Endothelial cell (in vitro differentiated cells): ENCODE results near the gene FRAS1. TPM values are rescaled to one million over a fixed set of nuclear protein-coding genes. Genes with fewer than 3 reads are reported as not detected.

Experiments used
- DNase-seq: peaks from one replicate; pipeline ENCODE4 v3.0.0; 2021; ENCODE audit warnings: low spot score
- H3K27ac Mint-ChIP-seq: one replicate; pipeline ENCODE4 v1.8.0; 2021; ENCODE audit warnings: mixed read lengths, inconsistent platforms; ENCODE audit not compliant: unreplicated experiment
- H3K27me3 Mint-ChIP-seq: one replicate; pipeline ENCODE4 v1.8.0; 2021; ENCODE audit warnings: mild to moderate bottlenecking, moderate library complexity, mixed read lengths, inconsistent platforms; ENCODE audit not compliant: unreplicated experiment
- H3K36me3 Mint-ChIP-seq: one replicate; pipeline ENCODE4 v1.8.0; 2021; ENCODE audit warnings: mild to moderate bottlenecking, low read depth, mixed read lengths, inconsistent platforms; ENCODE audit not compliant: unreplicated experiment
- H3K4me1 Mint-ChIP-seq: one replicate; pipeline ENCODE4 v1.8.0; 2021; ENCODE audit warnings: mild to moderate bottlenecking, mixed read lengths, inconsistent platforms; ENCODE audit not compliant: unreplicated experiment
- H3K4me3 Mint-ChIP-seq: one replicate; pipeline ENCODE4 v1.8.0; 2021; ENCODE audit warnings: mild to moderate bottlenecking, mixed read lengths, inconsistent platforms; ENCODE audit not compliant: unreplicated experiment
- H3K9me3 Mint-ChIP-seq: one replicate; pipeline ENCODE4 v1.8.0; 2021; ENCODE audit warnings: mixed read lengths, inconsistent platforms; ENCODE audit not compliant: unreplicated experiment
- total RNA-seq: library from RNA; stranded (reverse); fragmentation: NEBNext Ultra II Directional; extraction: Animal tissue kit (Norgen Biotek cat#: 25700); gene quantifications from one replicate; pipeline ENCODE4 v1.2.1, GENCODE V29; 2021; ENCODE audit not compliant: unreplicated experiment
- TF ChIP-seq, protein P1 (sequence below): fragments of 200-600 bp; sonication (generic); IDR thresholded peaks from one replicate; pipeline ENCODE4 v1.5.0; 2021; ENCODE audit warnings: antibody characterized with exemption; ENCODE audit not compliant: unreplicated experiment

The FRAS1 gene
- total RNA-seq, 1 donor from 2014 or later: 51.7 TPM

DNA sequence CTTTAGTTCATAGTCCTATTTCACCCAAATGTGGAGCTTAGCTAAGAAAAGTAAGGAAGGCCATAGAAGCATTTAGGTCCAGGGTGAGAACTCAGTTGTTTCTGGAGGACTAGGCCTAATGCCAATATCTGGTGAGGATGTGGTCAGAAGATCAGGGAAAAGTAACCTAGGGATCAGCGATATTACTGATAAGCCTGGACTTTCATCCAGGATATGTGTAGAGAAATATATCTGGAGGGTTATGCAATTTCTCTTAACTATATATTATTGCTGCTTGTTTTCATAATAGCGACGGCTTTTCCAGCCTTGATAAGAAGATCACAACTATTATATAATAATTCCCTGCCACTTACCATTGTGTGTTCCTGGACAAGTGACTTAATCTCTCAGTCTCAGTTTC, 81.1 kb downstream of the FRAS1 start:
- Mint-ChIP-seq H3K36me3 (no peaks in the 10 kb centered on the region), H3K4me1 (no peaks in the 10 kb centered on the region), H3K9me3 (no peaks in the 10 kb centered on the region), H3K27ac (no peak overlapping the region), H3K27me3 (peaks cover 2% of the 10 kb centered on the region), H3K4me3 (no peak overlapping the region)
- DNase-seq: no peak
- TF ChIP-seq, protein P1, sequence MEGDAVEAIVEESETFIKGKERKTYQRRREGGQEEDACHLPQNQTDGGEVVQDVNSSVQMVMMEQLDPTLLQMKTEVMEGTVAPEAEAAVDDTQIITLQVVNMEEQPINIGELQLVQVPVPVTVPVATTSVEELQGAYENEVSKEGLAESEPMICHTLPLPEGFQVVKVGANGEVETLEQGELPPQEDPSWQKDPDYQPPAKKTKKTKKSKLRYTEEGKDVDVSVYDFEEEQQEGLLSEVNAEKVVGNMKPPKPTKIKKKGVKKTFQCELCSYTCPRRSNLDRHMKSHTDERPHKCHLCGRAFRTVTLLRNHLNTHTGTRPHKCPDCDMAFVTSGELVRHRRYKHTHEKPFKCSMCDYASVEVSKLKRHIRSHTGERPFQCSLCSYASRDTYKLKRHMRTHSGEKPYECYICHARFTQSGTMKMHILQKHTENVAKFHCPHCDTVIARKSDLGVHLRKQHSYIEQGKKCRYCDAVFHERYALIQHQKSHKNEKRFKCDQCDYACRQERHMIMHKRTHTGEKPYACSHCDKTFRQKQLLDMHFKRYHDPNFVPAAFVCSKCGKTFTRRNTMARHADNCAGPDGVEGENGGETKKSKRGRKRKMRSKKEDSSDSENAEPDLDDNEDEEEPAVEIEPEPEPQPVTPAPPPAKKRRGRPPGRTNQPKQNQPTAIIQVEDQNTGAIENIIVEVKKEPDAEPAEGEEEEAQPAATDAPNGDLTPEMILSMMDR: no peak

- DNase-seq: no peak
- TF ChIP-seq, protein P1: no peak
- Mint-ChIP-seq H3K27ac (no peak overlapping the region), H3K4me3 (no peak overlapping the region), H3K9me3 (no peaks in the 10 kb centered on the region), H3K4me1 (no peaks in the 10 kb centered on the region), H3K36me3 (no peaks in the 10 kb centered on the region), H3K27me3 (peaks cover 3% of the 10 kb centered on the region)
Observed at GRCh38 chr4:78143634-78144033, 86.5 kb downstream of the FRAS1 start.

DNA sequence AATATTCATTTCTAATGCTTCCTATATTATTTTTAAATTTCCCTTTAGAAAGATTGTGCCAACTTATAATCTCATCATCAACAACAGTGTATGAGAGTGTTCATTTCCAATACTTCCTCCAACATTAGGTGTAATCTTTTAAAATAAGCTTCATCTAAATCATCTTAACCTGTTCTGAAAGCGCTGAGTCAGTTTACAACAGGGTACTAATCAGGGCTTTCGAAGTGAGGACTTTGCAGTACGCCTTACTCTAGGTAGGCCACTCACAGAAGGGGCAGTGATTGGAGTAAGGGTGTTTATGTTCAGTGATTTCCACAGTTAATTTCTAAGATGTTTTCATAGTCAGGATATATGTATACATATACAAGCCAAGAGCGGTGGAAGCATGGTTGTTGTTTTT, 87.9 kb downstream of the FRAS1 start:
- no peak for DNase-seq
- H3K4me3 Mint-ChIP-seq: no peak overlapping the region

GRCh38 chr4:78145622-78146021, 88.5 kb downstream of the FRAS1 start:
- H3K36me3 Mint-ChIP-seq: no peaks in the 10 kb centered on the region
- H3K4me3 Mint-ChIP-seq: no peak overlapping the region
- H3K9me3 Mint-ChIP-seq: no peaks in the 10 kb centered on the region
- H3K4me1 Mint-ChIP-seq: peaks cover 15% of the 10 kb centered on the region
- DNase-seq: no peak
- TF ChIP-seq, protein P1: no peak
- H3K27me3 Mint-ChIP-seq: peaks cover 3% of the 10 kb centered on the region
- no peak overlapping the region for H3K27ac Mint-ChIP-seq

More for the DNA sequence above, 87.9 kb downstream of the FRAS1 start:
- TF ChIP-seq, protein P1: no peak
- no peak overlapping the region for H3K27ac Mint-ChIP-seq
- H3K9me3 Mint-ChIP-seq: no peaks in the 10 kb centered on the region
- H3K27me3 Mint-ChIP-seq: peaks cover 3% of the 10 kb centered on the region
- no peaks in the 10 kb centered on the region for H3K36me3 Mint-ChIP-seq
- H3K4me1 Mint-ChIP-seq: peaks cover 10% of the 10 kb centered on the region

GRCh38 chr4:78149751-78150542, 92.8 kb downstream of the FRAS1 start:
- DNase-seq: no peak
- TF ChIP-seq, protein P1: no peak
- Mint-ChIP-seq H3K4me3 (no peak overlapping the region), H3K4me1 (peaks cover 15% of the 10 kb centered on the region), H3K9me3 (no peaks in the 10 kb centered on the region), H3K27me3 (peaks cover 5% of the 10 kb centered on the region), H3K27ac (peak overlapping the region; percentile 53), H3K36me3 (no peaks in the 10 kb centered on the region)
